HK-2 (cell line): ENCODE measurements around the gene EP400.
A peak's percentile ranks its signal among the peaks of the same experiment; 100 is the strongest.
"Not testable (repeated sequence)": the region's sequence is repeated elsewhere in the genome, so short reads cannot be mapped to it uniquely, and the experiment has no call there.

Experiments used
- DNase-seq: peaks from one replicate; pipeline ENCODE4 v3.0.0-alpha.2; 2018; ENCODE audit not compliant: unreplicated experiment

EP400 gene

GRCh38 chr12:131928080-131928710, 21.5 kb upstream of the EP400 start:
- no peak for DNase-seq

- DNase-seq, result peak; percentile 96
Observed at GRCh38 chr12:131928711-131929580, 20.8 kb upstream of the EP400 start, which contains the start of gene PUS1. Gene PUS1 (plus strand): TSS chr12:131929276. CDS start chr12:131929723, 447 bp downstream.

- DNase-seq, result peak; percentile 49
Observed at GRCh38 chr12:131929581-131930456, 19.9 kb upstream of the EP400 start.

GRCh38 chr12:131930510-131930909, 19.2 kb upstream of the EP400 start:
- DNase-seq, result no peak

GRCh38 chr12:131933387-131933786, 16.4 kb upstream of the EP400 start:
- DNase-seq, result no peak

GRCh38 chr12:131934535-131934934, 15.2 kb upstream of the EP400 start:
- DNase-seq, result no peak

GRCh38 chr12:131938082-131938481, 11.7 kb upstream of the EP400 start:
- no peak for DNase-seq

- no peak for DNase-seq
Observed at GRCh38 chr12:131939007-131939406, 10.7 kb upstream of the EP400 start.

GRCh38 chr12:131940141-131940547, 9.6 kb upstream of the EP400 start:
- DNase-seq, result no peak

- no peak for DNase-seq
Observed at GRCh38 chr12:131941116-131941986, 8.4 kb upstream of the EP400 start.

GRCh38 chr12:131941987-131942341, 7.8 kb upstream of the EP400 start:
- no peak for DNase-seq

GRCh38 chr12:131942671-131943070, 7.1 kb upstream of the EP400 start:
- DNase-seq, result no peak

GRCh38 chr12:131943389-131943788, 6.4 kb upstream of the EP400 start:
- no peak for DNase-seq

- no peak for DNase-seq
Observed at GRCh38 chr12:131943876-131944275, 5.9 kb upstream of the EP400 start.

- no peak for DNase-seq
Observed at GRCh38 chr12:131944601-131945251, 5.0 kb upstream of the EP400 start.

- no peak for DNase-seq
Observed at GRCh38 chr12:131946757-131947156, 3.0 kb upstream of the EP400 start.

GRCh38 chr12:131947482-131948027, 2.2 kb upstream of the EP400 start:
- DNase-seq, result no peak

GRCh38 chr12:131948166-131948712, 1.5 kb upstream of the EP400 start:
- DNase-seq, result no peak

- not testable (repeated sequence) for DNase-seq
Observed at GRCh38 chr12:131948713-131949430, 870 bp upstream of the EP400 start.
